NCI-H1930 (cell line): ENCODE data around the gene B3GALT4.

Experiments used
- DNase-seq, 2 experiments: peaks; one replicate each; lab custom pipeline; 2025; lab: John Stamatoyannopoulos, UW

Gene B3GALT4

GRCh38 chr6:33292996-33293682 lies 16.2 kb downstream of the B3GALT4 start:
- no peak for DNase-seq

- DNase-seq: no peak
Observed at GRCh38 chr6:33294086-33294823, 17.3 kb downstream of the B3GALT4 start.

- no peak for DNase-seq
Observed at GRCh38 chr6:33295621-33296369, 18.9 kb downstream of the B3GALT4 start.

- no peak for DNase-seq
Observed at GRCh38 chr6:33296797-33297405, 20.0 kb downstream of the B3GALT4 start.

GRCh38 chr6:33297406-33297955 lies 20.6 kb downstream of the B3GALT4 start:
- no peak for DNase-seq

GRCh38 chr6:33297956-33298772 lies 21.2 kb downstream of the B3GALT4 start:
- no peak for DNase-seq

- DNase-seq: peak in 1 of 2 experiments; percentile 57
Observed at GRCh38 chr6:33298773-33299236, 21.9 kb downstream of the B3GALT4 start, which contains the start of gene RGL2. Gene RGL2, minus strand, starts transcription at chr6:33298942. Its CDS starts 332 bp downstream, at chr6:33298610.

GRCh38 chr6:33299237-33299944 lies 22.5 kb downstream of the B3GALT4 start:
- DNase-seq: peak; percentile 92 to 95

GRCh38 chr6:33301877-33302276 lies 25.0 kb downstream of the B3GALT4 start:
- DNase-seq: no peak

GRCh38 chr6:33304216-33304615 lies 27.3 kb downstream of the B3GALT4 start:
- no peak for DNase-seq

- no peak for DNase-seq
Observed at GRCh38 chr6:33305052-33305451, 28.1 kb downstream of the B3GALT4 start.

- no peak for DNase-seq
Observed at GRCh38 chr6:33306356-33306755, 29.4 kb downstream of the B3GALT4 start.

GRCh38 chr6:33312361-33313104 lies 35.6 kb downstream of the B3GALT4 start:
- DNase-seq: peak; percentile 37 to 52

- no peak for DNase-seq
Observed at GRCh38 chr6:33313105-33313708, 36.3 kb downstream of the B3GALT4 start.

GRCh38 chr6:33313709-33314514 lies 37.0 kb downstream of the B3GALT4 start, which contains the start of gene TAPBP:
Gene TAPBP, minus strand, starts transcription at chr6:33314078. Its CDS starts 37 bp downstream, at chr6:33314041.
- no peak for DNase-seq

- DNase-seq: peak in 1 of 2 experiments; percentile 13
Observed at GRCh38 chr6:33314515-33314942, 37.6 kb downstream of the B3GALT4 start.

GRCh38 chr6:33314943-33315792 lies 38.2 kb downstream of the B3GALT4 start:
- peak; percentile 7 to 38 for DNase-seq
